GM12801 (cell line): ENCODE measurements around the gene GUCY1A2.

Source experiments
- CTCF ChIP-seq: IDR thresholded peaks from one replicate; pipeline ENCODE4 v1.5.1; 2011; ENCODE audit warnings: control low read depth; ENCODE audit not compliant: insufficient read length; ENCODE audit errors: extremely low read depth

The GUCY1A2 gene

GRCh38 chr11:107018219-107018901, at the start of gene GUCY1A2:
GUCY1A2 (minus strand) TSS chr11:107018476; CDS start chr11:107018055, 421 bp downstream.
- no peak for TF ChIP-seq CTCF

- no peak for TF ChIP-seq CTCF
Observed at GRCh38 chr11:107054391-107054790, 36.1 kb upstream of the GUCY1A2 start.

- no peak for TF ChIP-seq CTCF
Observed at GRCh38 chr11:107050121-107050520, 31.8 kb upstream of the GUCY1A2 start.

- no peak for TF ChIP-seq CTCF
Observed at GRCh38 chr11:107044503-107044902, 26.2 kb upstream of the GUCY1A2 start.

- no peak for TF ChIP-seq CTCF
Observed at GRCh38 chr11:107043242-107044006, 25.1 kb upstream of the GUCY1A2 start.

GRCh38 chr11:107042748-107043147, 24.5 kb upstream of the GUCY1A2 start:
- no peak for TF ChIP-seq CTCF

GRCh38 chr11:107041088-107041444, 22.8 kb upstream of the GUCY1A2 start:
- TF ChIP-seq CTCF = no peak
